HG03097 (cell line): ENCODE measurements around the gene MYO18B.

ENCODE experiments used
- ATAC-seq: cut with Tn5 transposase; IDR thresholded peaks from one replicate; pipeline ENCODE4 v1.9.1; 2021; ENCODE audit not compliant: unreplicated experiment, low FRiP score

Gene MYO18B

DNA sequence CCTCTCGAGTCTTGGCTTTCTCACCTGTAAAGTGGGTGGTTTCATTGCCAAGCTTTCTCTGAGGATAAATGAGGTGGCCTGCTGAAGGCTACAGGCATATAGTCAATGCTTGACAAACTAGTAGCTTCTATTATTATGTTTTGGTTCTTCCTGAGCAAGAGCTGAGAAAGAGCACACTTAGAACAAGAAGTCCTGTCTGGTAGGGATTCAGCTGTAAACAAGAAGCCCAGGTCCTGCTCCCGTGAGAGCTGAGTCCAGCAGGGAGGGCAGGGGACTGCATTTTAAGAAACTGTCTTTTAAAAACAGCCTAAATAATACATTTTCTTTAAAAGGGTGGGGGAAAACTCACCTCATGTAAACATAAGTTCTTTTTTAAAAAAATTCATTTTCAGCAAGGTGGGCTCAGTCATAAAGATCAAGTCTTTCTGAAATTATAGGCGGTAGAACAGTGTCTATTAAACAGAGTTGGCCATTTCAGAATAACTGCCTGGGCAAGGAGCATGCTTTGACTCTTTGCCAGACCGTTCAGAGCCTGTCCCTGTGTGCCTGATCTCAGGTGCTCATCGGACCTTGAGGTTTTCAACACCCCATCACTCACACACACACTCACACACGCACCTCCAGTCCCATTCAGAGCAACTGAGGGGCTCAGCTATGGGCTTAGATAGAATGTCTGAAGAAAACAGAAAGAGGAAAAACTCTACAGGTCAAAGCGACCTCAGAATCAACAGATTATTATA lies 29.2 kb upstream of the MYO18B start:
- ATAC-seq = no peak

DNA sequence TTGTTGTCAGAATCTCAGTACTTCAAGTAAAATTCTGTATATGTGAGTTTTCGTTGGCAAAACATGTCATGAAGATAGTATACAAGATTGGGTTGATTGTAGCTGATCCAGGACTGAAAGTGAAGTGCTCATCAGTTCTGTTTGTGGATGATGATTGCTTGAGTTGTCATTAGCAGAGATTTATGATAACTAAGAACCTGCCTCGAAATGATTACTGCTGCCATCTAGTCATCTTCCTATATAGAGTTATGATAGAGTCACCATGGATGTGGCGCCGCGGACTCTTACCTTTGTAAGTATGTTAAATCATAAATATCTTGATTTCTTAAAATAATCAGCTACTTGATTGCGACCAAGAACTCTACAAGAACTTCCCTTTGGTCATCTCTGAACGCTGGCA lies 27.9 kb upstream of the MYO18B start:
- no peak for ATAC-seq

DNA sequence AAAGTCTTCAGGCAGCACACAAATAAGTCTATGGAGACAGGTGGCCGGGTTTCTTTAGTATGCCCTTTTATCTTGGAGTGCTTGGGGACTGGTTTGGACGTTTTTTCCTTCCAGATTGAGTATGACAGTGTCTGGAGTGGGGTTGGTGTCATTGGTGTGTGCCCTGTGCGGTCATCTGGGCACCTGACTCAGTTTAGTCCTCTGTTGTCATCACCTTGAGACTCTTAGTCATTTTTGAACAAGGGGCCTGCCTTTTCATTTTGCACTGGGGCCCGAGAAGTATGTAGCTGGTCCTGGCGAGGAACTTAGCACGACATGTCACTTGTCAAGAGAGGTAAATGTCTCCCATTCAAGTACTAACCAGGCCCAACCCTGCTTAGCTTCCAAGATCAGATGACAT lies 27.2 kb upstream of the MYO18B start:
- ATAC-seq = no peak

DNA sequence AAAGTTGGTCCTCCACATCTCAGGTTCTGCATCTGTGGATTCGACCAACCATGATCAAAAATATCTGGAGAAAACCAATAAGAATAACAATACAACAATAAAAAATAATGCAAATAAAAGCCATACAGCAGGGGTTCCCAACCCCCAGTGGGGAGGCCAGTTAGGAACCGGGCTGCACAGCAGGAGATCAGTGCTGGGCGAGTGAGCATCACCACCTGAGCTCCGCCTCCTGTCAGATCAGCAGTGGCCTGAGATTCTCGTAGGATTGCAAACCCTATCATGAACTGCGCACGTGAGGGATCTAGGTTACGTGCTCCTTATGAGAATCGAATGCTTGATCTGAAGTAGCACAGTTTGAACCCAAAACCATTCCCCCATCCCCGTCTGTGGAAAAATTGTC lies 25.4 kb upstream of the MYO18B start:
- ATAC-seq = no peak

DNA sequence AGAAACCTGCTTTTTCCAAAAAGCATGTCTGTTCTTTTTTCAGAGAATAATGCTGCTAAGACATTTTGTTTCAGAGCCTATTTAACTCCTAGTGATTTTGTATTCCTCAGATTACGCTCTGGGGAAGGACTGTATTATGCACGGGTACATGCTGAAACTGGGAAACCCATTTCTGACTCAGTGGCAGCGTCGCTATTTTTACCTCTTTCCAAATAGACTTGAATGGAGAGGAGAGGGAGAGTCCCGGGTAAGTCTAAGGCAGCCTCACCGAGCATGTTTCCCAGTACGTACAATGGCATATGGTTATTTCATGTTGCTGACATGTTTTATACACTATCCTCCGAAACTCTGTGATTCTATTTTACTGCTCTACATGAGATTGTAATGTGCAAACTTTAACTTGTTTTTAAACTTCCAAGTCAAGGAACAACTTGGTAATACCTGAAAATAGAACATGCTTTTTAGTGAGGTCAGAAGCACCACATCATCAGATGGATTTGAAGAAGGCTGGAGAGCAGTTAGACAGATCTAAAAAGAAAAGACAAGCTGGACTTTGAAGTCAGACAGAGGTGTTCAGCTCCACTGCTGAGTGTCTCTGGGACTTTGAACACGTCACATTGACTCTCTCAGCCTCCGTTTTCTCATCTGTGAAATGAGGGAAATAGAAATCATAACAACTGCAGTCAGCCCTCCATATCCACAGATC lies 23.7 kb upstream of the MYO18B start:
- no peak for ATAC-seq

DNA sequence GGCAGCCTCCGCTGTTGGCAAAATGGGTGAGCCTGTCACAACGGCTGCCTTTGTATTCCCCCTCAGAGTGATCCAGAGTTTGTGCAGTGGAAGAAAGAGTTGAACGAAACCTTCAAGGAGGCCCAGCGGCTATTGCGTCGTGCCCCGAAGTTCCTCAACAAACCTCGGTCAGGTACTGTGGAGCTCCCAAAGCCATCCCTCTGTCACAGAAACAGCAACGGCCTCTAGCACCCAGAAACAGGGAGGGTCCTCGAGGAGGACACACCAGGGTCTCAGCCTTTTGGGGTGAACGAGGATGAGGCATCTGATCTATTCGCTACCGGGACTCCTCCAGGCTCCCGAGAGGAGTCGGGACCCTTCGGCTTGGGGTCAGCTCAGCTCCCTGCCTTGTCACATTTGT lies 19.8 kb upstream of the MYO18B start:
- no peak for ATAC-seq

DNA sequence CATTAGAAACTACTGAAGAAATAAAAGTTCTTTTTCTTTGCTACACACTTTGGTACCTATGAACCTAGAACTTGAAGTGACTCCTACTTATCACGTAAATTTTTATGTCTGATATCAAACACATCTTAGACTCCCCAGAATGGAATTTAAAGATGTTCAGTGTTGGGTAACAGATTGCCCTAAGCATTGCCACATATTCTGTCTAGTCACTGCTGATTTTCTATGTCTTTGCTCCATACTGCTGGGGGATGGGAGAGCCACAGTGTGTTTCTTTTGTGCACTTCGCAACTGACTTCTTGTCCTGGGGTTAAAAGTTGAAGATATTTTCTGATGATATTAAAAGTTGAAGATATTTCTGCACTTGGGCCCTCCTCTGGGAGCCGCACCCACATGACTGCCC lies 19.4 kb upstream of the MYO18B start:
- no peak for ATAC-seq

DNA sequence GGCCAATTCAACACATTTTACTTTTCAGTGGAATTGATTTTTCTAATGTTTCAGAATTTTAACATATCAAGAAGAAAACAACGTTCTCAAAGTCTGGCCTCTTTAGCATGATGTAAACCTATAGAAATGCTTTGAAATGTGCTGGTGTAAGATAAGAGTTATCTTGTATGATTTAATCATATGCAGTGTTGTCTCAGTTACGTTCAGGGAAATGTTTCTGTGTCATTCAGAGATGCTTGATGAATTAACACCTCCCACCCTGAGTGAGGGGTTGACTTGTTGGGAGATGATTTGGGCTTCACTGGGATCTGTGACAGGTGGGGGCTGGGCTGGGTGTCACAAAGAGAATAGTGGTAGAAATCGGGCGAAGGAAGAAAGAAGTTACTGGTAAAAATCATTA lies 15.7 kb upstream of the MYO18B start:
- ATAC-seq = no peak

DNA sequence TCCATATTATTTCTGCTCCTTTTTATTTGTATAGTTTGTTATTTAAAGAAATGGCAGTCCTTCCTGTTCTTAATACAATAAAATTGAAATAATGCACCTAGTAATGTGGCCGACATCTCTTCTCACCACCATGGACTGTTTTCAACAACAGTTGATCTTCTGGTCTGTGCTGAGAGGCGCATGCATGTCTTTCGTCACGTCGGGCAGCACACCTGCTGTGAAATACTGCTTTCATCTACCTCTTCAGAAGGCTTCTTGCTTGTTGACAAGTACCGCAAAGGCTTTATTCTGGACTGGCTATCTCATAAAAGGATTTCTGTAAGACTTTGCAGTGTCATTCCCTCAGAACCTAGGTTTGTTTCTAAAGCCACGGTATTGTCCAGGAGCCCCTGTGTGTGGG lies 13.9 kb upstream of the MYO18B start:
- ATAC-seq = no peak

DNA sequence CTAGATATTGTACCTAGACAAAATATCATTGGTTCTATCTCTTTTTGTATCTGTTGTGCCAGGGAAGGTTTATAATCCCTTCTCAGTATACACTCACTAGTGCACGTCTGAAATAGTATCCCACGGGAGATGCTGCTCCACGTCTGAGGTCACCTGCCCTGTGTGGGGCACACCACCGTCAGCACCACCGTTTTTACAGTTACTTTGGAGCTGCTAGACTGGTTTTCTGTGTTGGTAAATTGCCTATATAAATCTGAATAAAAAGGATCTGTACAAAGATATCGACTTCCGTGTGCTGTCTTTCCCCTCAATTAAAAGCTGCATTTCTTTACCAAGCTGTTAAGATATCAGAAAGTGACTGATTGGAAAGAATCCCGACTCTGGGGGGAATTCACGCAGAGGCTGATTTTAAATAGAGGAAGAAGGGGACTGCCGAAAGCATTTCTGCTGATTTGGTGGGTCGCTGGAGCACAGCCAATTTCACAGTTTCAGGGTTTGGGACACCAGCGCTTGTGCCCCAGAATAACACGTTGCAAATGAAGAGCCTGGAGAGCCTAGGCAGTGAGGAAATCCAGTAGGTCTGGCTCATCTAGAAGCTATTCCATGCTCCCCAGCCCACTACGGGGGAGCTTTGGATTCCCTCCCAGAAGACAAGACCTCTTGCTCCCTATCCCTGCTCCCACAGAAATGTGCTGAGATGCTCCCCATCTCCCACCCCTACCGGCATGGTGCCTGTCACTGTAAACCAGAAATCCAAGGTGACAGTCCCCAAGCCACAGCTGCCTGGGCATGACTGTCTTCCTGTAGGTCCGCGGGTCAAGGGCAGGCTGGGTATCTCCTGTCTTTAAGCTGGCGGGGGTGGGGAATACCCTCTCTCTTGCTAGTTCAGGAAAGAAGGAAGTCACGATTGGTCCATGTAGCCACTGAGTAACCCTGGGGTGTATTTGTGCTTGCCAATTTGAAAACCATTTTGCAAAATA lies 12.7 kb upstream of the MYO18B start:
- no peak for ATAC-seq

DNA sequence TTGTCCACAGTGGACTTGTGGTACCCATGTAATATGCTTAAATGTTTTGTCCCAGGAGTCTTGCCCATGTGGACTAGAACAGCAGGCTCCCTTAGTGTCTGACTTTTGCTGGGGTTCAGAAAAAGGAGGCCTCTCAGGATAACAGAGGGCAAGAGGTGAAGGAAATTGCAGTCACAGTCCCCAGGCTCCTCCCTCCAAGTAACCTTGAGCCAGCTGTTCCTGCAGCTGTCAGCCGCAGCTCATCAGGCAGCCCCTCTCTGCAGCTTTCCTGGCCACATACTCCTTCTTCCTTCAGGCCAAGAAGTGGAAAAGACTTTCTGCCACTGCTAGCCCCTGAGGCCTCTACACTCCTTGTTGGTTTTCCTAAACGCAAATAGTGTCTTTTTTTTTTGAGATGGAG lies 6.3 kb upstream of the MYO18B start:
- no peak for ATAC-seq

DNA sequence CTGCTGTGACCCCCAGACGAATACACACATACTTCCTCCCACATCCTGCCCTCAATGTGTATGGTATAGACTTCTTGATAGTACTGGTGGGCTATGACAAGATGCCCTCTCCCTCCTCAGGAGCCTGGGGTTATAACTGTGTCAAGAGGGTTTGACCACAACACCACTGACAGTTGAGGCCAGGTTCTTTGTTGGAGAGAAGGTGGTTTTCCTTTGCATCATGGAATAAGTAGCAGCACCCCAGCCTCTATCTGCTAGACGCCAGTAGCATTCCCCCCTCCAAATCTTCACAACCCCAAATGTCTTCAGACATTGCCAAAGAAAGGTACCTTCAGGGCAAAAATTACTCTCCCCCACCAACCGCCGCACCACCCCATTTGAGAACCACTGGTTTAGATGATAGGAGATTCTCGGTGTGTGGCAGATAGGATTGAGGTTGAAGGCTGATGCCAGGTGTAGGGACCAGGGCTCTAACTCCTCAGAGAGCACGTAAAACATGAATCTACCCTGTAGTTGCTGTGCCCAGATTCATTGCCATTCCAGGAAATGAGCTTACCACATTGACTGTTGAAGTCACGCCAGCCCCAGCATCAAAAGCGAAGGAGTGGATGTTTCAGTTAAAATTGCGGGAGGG lies 5.5 kb upstream of the MYO18B start:
- ATAC-seq = no peak

DNA sequence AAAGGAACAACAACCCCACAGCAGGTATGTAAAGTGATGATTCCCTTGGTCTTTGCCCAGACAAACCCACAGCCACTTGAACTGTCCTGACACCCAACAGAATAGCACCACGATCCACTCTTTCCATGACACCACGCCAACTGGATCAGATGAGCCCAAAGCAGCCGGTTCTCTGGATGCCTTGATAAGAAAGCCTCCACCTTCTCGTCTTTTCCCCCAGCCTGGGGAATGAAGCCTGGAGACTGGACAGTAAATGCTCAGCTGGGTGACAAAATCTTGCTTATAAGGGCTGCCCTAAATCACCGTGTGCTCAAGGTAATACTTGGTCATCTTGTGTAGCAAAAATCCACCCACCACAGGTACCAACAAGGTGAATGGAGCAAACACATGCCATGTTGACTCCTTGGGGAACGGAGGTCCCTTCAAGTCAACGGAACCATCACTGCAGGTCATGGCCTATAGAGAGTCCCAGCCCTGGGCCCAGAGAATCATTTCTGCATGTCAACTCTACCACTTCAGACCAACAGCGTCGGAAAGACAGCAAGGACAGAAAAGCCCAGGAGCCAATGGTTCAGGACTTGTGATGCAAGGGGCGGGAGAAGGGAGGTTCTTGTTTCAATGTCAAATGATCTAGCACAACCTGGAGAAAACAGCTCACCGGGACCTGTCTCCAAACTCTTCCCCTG lies 2.2 kb upstream of the MYO18B start:
- ATAC-seq = no peak

DNA sequence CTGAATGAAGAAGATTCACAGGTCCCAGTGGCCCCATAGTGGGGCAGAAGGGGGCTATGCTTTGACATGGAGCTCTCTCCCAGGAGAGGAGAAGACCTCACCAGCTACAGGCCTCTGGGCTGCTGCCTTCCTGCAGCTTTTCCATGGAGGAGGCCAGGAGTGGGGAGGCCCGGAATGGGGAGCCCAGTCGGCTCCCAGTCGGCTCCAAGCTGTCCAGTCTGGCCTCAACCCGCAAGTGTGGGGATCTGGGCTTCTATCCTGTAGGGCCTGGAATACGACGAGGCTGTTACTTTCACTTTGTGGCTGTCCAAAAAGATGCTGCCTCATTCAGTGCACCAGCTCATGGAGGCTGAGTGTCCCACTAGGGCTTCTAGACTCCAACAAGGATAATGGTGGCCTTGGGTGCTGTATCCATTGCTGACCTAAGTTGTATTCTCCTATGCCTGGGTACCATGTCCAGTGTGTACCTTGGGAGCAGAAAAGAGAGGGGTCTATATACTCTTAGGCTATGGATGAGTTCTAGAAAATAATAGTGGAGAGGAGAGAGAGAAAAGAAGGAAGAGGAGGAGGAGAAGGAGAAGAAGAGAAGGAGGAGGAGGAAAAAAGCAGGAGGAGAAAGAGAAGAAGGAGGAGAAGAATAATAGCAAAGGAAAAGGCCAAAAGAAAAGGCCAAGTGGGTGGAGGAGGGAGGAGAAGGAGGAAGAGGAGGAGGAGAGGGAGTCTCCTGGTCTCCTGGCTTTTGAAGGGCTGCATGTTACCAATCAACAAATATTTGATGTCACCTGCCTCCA lies 1.1 kb downstream of the MYO18B start:
- ATAC-seq = no peak

DNA sequence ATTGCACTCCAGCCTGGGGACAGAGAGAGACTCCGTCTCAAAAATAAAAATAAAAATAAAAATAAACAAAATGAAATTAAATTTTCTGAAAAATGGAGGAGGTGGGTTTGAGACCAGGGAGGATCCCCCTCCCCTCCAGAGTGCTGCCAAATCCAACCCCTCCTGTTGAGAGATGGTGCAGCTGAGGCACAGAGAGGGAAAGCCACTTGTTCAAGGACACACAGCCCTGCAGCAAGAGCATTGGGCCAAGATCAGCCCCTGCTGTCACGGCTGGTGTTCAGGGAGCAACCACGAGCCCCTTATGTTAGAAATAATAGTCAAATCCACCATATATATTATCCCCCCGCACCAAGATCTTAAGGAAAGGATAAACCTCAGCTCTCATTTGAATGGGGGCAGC lies 2.7 kb downstream of the MYO18B start:
- ATAC-seq = no peak

DNA sequence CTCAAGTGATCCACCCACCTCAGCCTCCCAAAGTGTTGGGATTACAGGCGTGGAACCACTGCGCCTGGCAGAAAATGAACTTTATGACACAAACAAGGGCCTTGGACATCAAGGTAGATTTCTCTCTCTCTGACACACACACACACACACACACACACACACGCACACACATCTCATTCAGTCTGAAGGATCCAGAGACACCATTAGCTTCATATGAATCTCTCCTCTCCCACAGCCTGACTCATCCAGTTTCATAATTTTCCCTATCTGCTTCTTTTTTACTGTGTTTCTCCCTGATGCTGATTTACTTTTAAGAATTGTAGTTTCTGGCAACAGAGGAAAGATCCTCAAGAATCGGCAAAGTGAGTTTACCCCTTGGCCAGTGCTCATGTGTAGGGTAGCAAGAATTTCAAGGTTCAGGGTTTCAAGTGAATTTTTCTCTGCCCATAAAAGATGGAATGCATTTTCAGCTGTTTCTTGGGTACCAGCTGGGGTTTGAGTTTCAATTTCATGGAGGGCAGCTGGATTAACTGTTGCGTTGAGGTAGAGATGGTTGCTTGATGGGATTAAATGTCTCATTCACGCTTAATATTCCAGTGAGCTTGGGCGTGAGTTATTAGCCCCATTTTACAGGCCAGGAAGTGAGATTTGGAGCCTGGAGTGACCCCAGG lies 3.5 kb downstream of the MYO18B start:
- ATAC-seq = no peak

DNA sequence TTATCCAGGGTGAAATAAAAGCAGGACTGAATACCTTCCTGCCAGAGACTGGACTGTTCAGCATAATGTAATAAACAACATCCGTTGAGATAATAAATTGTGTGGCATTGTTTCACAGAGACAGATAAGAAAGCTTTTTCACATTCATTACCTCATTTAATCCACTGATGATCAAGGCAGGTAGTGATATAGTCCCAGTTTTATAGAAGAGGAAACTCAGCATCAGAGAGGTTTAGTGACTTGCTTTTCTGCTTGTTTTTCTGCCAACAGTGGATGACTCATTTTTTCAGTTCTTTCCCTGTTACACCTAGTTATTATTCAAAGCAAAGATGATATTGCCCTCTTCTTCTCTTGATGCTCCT lies 4.0 kb downstream of the MYO18B start:
- no peak for ATAC-seq

DNA sequence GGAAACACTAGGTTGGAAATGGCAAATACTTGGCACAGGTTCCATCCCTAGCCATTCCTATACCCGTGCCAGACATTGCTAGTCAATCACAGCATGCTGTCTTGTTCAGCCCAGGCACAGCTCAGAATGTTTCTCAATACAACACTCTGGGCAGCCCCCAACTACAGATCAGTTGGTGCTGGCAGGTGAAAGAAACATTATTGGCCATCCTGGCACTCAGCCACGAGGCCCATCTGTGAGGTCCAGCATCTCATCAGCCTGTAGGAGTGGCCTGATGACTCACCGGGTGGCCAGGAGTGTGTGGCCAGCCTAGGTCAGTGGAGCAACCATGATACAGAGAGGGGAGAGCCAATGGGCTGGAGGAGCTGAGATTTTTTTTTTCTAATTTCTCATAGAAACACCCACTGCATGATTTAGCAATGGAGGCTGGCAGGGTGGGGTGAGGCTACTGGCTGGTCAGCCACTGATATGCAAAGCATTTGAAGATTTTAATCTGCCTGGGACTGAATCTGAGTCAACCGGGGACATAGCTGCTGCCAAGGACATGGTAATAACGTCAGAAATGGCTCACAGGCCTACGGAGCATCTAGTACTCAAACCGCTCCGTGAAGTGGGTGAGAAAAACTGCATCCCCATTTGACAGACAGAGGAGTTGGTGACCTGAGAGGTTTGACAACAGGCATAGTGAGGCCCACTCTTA lies 5.4 kb downstream of the MYO18B start:
- no peak for ATAC-seq
